DMS79 treated with DMSO at 0.1 percent for 48 hours (cell line): ENCODE measurements around the gene IFNL1.
"Not testable (repeated sequence)": the region's sequence is repeated elsewhere in the genome, so short reads cannot be mapped to it uniquely, and the experiment has no call there.

Experiments
- DNase-seq: peaks from one replicate; lab custom pipeline; 2025; lab: John Stamatoyannopoulos, UW

Gene IFNL1

DNA sequence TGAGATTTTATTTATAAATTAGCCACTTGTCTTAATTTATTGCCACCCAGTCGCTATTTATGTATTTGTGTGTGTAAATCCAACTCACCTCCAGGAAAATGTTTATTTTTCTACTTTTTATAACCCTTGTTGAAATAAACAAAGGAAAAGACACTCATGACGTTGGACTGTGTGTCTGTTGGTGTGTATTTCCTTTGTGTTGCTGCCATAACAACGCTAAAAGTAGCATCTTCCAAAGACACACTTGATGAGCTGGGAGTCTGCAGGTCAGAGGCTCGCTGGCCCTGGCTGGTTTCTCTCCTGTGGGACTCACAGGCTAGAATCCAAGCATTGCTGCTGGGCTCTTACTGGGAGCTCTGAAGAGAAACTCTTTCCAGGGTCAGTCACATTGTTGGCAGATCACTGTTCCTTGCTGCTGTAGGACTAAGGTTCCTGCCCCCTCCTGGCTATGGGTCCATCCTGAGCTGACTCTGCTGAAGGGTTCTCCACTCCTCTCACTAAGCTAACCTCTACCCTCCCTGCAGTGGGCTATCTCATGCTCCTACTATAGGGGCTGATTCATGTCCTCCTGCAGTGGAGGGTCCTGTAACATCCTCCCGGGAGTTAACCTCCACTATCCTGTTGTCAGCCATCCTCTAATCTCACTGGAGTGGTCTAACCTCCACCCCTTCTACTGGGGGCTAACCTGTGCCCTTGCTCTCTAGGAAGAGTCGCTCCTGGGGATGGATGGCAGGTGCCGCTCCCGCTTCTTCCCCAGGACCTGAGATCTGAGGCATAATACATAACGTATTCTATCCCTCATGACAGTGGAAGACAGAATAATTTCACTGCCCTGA is 26.0 kb upstream of the IFNL1 start:
- no peak for DNase-seq

DNA sequence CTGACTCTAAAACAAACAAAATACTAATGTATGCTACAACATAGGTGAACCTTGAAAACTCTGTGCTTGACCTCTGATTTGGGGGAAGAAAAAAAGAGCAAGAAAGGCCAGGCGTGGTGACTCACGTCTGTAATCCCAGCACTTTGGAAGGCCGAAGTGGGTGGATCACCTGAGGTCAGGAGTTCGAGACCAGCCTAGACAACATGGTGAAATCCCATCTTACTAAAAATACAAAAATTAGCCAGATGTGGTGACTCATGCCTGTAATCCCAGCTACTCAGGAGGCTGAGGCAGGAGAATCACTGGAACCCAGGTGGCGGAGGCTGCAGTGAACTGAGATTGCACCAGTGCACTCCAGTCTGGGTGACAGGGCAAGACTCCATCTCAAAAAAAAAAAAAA is 22.3 kb upstream of the IFNL1 start:
- not testable (repeated sequence) for DNase-seq

DNA sequence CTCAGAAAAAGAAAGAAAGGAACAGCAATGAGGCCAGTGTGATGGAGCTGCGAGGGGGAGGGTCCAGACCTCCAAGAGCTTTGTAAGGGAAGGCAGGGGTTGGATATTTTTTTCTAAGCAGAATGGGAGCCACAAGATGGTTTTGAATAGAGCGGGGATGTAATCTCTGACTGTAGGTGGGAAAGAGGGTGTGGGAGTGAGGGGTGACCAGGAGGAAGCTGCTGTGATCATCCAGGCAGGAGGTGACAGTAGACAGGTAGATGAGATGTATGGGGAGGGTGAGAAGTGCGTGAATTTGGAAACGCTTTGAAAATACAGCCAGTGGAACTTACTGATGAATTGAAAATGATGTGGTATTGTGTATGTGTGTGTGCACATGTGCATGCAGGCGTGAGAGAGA is 20.6 kb upstream of the IFNL1 start:
- DNase-seq, result no peak

GRCh38 chr19:39276740-39277139 is 19.5 kb upstream of the IFNL1 start:
- DNase-seq, result no peak

DNA sequence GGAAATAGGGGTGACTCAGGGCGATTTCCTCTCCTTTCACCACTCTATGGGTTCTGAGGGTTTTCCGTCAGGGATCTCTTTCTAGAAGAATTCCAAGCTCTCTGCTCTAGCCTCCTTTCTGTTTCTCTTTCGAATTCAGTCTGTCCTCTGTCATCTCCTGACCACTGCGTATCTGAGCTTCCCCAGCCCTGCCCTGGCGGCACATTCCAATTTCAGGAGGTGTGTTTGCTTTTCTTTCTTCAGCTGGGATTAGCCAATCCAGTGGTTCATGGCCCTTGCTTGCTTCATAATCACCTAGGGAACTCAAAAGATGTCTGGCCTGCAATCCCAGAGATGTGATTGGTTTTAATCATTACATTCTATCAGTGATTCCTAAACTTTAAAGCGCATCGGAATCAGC is 18.6 kb upstream of the IFNL1 start:
- DNase-seq, result no peak

DNA sequence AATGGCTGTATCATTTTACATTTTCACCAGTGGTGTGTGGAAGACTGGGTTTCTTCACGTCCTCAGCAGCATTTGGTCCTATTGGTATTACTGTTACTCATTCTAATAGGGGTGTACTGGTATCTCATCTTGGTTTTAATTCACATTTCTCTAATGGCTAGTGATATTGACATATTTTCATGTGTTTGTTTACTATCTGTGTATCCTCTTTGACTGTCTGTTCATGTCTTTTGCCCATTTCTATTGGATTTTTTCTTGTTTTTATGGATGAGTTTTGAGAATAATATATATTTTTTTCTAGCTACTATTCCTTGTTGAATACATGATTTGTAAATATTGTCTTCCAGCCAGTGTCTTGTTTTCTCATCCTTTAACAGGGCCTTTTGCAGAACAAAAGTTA is 14.2 kb upstream of the IFNL1 start:
- no peak for DNase-seq

- DNase-seq, result no peak
These were observed 12.2 kb upstream of the IFNL1 start for GRCh38 chr19:39284032-39284431.

DNA sequence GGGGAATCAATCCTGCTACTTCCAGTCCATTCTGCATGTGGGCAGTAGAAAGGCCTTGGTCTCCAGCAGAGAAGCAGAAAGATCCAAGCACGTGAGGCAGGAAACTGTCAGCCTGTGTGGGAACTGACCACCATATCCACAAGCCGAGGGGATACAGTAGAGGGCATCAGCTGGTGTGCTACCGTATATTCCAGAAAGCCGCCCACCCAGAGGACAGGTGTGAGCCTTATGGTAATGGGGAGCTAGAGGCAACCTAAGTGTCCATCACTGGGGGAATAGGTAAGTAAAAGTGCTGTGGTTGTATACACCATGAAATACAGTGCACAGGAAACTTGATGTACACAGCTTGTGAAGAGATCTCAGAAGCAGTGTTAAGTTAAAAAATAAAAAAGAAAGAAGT is 2.8 kb upstream of the IFNL1 start:
- no peak for DNase-seq

- DNase-seq, result no peak
These were observed 699 bp downstream of the IFNL1 start for GRCh38 chr19:39296906-39297305.

DNA sequence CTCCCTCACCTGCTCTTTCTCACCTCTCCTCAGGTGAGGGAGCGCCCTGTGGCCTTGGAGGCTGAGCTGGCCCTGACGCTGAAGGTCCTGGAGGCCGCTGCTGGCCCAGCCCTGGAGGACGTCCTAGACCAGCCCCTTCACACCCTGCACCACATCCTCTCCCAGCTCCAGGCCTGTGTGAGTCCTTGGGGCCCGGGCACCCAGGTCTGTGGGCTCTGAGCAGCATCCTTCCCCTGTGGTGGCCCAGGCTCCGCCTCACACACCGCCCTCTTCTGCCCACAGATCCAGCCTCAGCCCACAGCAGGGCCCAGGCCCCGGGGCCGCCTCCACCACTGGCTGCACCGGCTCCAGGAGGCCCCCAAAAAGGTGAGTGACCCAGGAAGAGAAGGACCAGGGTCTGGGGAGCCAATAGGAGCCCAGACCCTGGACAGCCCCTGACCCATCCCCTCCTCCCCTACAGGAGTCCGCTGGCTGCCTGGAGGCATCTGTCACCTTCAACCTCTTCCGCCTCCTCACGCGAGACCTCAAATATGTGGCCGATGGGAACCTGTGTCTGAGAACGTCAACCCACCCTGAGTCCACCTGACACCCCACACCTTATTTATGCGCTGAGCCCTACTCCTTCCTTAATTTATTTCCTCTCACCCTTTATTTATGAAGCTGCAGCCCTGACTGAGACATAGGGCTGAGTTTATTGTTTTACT is 1.9 kb downstream of the IFNL1 start:
- DNase-seq, result no peak

DNA sequence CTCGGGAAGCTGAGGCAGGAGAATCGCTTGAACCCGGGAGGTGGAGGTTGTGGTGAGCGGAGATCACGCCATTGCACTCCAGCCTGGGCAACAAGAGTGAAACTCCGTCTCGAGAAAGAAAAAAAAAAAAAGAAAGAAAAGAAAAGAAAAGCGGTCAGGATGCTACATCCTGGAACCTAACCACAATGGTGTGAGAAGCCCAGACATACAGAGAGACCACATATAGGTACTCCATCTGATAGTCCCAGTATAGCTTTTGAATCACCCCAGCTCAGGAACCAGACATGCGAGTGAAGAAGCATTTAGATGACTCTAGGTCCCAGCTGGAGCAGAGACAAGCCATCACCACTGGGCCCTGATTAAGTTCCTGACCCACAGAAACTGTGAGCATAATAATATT is 3.2 kb downstream of the IFNL1 start:
- DNase-seq, result no peak

DNA sequence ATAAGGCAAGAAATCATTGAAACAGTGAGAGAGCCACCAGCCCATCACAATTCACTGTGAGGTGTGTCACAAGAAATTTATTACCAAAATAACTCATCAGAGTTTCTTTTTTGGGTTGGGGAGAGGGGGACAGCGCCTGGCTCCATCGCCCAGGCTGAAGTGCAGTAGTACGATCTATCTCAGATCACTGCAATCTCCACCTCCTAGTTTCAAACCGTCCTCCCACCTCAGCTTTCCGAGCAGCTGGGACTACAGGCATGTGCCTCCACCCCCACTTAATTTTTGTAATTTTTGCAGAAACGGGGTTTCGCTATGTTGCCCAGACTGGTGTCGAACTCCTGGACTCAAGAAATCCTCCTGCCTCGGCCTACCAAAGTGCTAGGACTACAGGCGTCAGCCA is 3.6 kb downstream of the IFNL1 start:
- DNase-seq, result no peak

GRCh38 chr19:39301021-39301420 is 4.8 kb downstream of the IFNL1 start:
- no peak for DNase-seq

DNA sequence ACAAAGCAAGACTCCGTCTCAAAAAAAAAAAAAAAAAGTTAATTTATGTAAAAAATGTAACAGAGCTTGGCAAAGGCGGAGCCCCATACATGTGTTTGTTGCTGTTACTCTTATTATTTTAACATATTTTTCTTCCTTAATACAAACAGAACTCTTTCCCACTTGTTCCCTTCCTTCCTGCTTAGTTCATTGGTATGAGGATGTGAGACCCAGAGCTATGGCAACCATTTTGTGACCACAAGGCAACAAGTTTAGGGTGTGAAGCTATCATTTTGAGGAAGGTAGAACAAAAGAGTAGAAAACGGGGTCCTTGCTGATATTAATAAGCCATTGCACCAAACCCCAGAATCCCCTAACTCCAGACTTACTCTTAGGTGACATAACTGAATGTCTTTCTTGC is 5.4 kb downstream of the IFNL1 start:
- DNase-seq, result no peak

DNA sequence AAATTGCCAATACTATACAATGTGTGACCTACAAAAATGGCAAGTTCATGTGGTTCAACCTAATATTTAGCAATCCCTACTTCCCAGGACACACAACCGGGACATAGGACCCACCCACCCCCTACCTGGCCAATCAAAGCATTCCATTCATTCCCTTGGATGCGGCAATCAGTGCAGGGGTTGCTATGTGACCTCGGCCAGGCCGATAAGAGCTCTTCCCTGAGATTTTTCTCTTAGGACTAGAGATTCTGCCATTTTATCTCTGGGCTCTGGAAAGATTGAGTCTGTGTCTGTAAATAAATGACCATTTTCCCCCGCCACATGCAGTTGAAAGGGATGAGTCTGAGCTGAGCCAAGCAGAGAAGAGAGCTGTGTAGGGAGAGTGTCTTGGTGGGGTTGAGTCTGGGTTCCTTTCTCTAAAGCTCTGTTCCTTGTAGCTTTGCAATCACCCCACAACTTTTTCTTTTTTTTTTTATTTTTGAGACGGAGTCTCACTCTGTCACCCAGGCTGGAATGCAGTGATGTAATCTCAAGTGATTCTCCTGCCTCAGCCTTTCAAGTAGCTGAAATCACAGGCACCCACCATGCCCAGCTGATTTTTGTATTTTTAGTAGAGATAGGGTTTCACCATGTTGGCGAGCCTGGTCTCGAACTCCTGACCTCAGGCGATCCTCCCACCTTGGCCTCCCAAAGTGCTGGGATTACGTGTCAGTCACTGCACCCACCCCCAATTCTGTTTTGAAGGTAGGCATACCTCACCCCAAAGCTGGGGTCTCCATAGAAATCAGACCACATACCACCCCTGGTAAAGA is 7.4 kb downstream of the IFNL1 start:
- DNase-seq, result no peak

DNA sequence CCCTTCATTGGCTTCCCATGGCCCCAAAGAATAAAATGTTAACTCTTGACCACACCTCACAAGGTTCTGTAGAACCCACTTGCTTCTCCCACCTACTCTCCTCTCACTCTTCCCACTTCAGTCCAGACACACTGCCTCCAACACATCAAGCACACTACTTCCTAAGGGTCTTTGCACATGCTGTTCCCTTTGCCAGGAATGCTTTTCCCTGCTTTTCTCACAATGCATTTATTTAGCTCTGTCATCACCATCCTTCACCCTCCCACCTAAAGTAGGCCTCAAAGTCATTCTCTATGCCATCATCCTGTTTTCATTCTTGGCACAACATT is 7.9 kb downstream of the IFNL1 start:
- no peak for DNase-seq

GRCh38 chr19:39304701-39305571 is 8.7 kb downstream of the IFNL1 start:
- no peak for DNase-seq

GRCh38 chr19:39306075-39306474 is 9.9 kb downstream of the IFNL1 start:
- no peak for DNase-seq

DNA sequence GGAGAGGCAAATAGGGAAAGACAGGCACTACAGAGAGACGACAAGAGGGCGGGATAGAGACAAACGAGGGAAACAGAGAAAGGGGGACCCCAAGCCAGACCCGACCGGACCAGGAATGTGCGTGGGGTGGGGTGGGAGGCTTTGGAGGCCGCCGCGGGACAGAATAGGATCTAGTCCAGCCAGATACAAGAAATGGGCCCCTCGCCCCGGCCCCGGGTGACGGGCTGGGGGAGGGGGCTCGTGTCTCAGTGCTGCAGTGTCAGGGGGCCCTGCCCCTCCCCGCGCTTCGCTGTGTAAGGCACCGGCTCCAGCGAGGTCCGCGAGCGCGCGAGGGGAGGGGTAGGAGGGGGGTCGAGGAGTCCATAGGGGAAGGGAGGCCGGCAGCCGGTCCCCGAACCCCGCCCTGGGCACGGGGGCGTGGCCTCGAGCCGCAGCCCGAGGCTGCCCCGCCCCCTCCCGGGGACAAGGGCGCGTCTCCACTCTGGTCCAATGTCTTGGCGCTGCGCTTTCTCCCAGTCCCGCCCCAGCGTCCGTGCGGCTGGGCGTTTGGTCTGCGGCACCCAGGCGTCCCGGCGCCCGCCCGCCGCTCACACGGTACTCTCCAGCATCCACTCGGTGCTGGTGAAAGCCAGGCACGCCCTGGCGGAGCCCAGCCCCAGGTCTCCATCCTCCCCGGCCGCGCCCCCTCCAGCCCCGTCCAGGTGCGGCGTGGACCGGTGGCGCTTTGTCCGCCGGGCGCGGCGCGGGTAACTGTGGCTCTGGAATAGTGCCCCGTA is 11.0 kb downstream of the IFNL1 start:
- peak; percentile 53 for DNase-seq

GRCh38 chr19:39307822-39308530 is 11.8 kb downstream of the IFNL1 start:
- DNase-seq, result no peak
